Memory B cell (primary cell): ENCODE results near the gene INVS.

Experiments
- ATAC-seq: fragments of 150-1000 bp; cut with Tn5 transposase; 2 replicates; pipeline ENCODE4 v1.10.0; 2021; ENCODE audit warnings: low read depth, mild to moderate bottlenecking, moderate library complexity
- DNase-seq, 2 donors: peaks; one replicate each; pipeline ENCODE4 v3.0.0; 2022; ENCODE audit warnings: low spot score in 2 of 2
- H3K27ac Mint-ChIP-seq: one replicate; pipeline ENCODE4 v1.8.0; 2022; ENCODE audit warnings: mild to moderate bottlenecking, moderate library complexity, mixed read lengths
- H3K27me3 Mint-ChIP-seq: one replicate; pipeline ENCODE4 v1.8.0; 2022; ENCODE audit warnings: mixed read lengths
- H3K36me3 Mint-ChIP-seq: one replicate; pipeline ENCODE4 v1.8.0; 2022; ENCODE audit warnings: mild to moderate bottlenecking, mixed read lengths
- H3K4me1 Mint-ChIP-seq: one replicate; pipeline ENCODE4 v1.8.0; 2022; ENCODE audit warnings: mixed read lengths
- H3K4me3 Mint-ChIP-seq: one replicate; pipeline ENCODE4 v1.8.0; 2022; ENCODE audit warnings: mild to moderate bottlenecking, moderate library complexity, mixed read lengths
- H3K9me3 Mint-ChIP-seq: one replicate; pipeline ENCODE4 v1.8.0; 2022; ENCODE audit warnings: mixed read lengths

INVS gene

GRCh38 chr9:100267211-100267610, 168.2 kb downstream of the INVS start:
- Mint-ChIP-seq H3K36me3 (peaks cover 26% of the 10 kb centered on the region), H3K27me3 (no peaks in the 10 kb centered on the region)
- no peak for ATAC-seq

GRCh38 chr9:100268271-100268670, 169.2 kb downstream of the INVS start:
- no peak overlapping the region for H3K27ac Mint-ChIP-seq
- H3K9me3 Mint-ChIP-seq, result no peaks in the 10 kb centered on the region
- DNase-seq (no peak), ATAC-seq (no peak)
- H3K27me3 Mint-ChIP-seq, result no peaks in the 10 kb centered on the region
- H3K36me3 Mint-ChIP-seq, result peaks cover 26% of the 10 kb centered on the region
- no peak overlapping the region for H3K4me3 Mint-ChIP-seq
- H3K4me1 Mint-ChIP-seq, result no peaks in the 10 kb centered on the region

More at GRCh38 chr9:100267211-100267610, 168.2 kb downstream of the INVS start:
- no peak overlapping the region for H3K27ac Mint-ChIP-seq
- H3K9me3 Mint-ChIP-seq, result no peaks in the 10 kb centered on the region
- no peaks in the 10 kb centered on the region for H3K4me1 Mint-ChIP-seq
- no peak overlapping the region for H3K4me3 Mint-ChIP-seq
- DNase-seq, result no peak

- H3K4me3 Mint-ChIP-seq, result no peak overlapping the region
- ATAC-seq (no peak), DNase-seq (no peak)
- H3K4me1 Mint-ChIP-seq, result no peaks in the 10 kb centered on the region
- H3K9me3 Mint-ChIP-seq, result no peaks in the 10 kb centered on the region
- peaks cover 21% of the 10 kb centered on the region for H3K36me3 Mint-ChIP-seq
- peak overlapping the region; percentile 67 for H3K27ac Mint-ChIP-seq
- H3K27me3 Mint-ChIP-seq, result no peaks in the 10 kb centered on the region
These were observed 170.6 kb downstream of the INVS start for GRCh38 chr9:100269656-100270055.

GRCh38 chr9:100277166-100277979, 178.3 kb downstream of the INVS start:
- no peak overlapping the region for H3K4me3 Mint-ChIP-seq
- H3K36me3 Mint-ChIP-seq, result peaks cover 35% of the 10 kb centered on the region
- no peaks in the 10 kb centered on the region for H3K9me3 Mint-ChIP-seq
- no peaks in the 10 kb centered on the region for H3K27me3 Mint-ChIP-seq
- no peak for DNase-seq
- peak overlapping the region; percentile 45 for H3K27ac Mint-ChIP-seq
- H3K4me1 Mint-ChIP-seq, result no peaks in the 10 kb centered on the region
- ATAC-seq, result no peak

- Mint-ChIP-seq H3K4me3 (no peak overlapping the region), H3K36me3 (peaks cover 44% of the 10 kb centered on the region), H3K9me3 (peaks cover 10% of the 10 kb centered on the region), H3K4me1 (no peaks in the 10 kb centered on the region), H3K27ac (no peak overlapping the region), H3K27me3 (no peaks in the 10 kb centered on the region)
- DNase-seq (no peak), ATAC-seq (no peak)
These were observed 182.0 kb downstream of the INVS start for GRCh38 chr9:100281066-100281465.

GRCh38 chr9:100281676-100282387, 182.8 kb downstream of the INVS start:
- peaks cover 45% of the 10 kb centered on the region for H3K36me3 Mint-ChIP-seq
- ATAC-seq (no peak), DNase-seq (no peak)
- no peak overlapping the region for H3K27ac Mint-ChIP-seq
- no peaks in the 10 kb centered on the region for H3K27me3 Mint-ChIP-seq
- peaks cover 10% of the 10 kb centered on the region for H3K9me3 Mint-ChIP-seq
- H3K4me1 Mint-ChIP-seq, result no peaks in the 10 kb centered on the region
- no peak overlapping the region for H3K4me3 Mint-ChIP-seq

GRCh38 chr9:100282388-100282719, 183.3 kb downstream of the INVS start:
- Mint-ChIP-seq H3K27ac (no peak overlapping the region), H3K9me3 (peaks cover 10% of the 10 kb centered on the region), H3K4me3 (no peak overlapping the region), H3K36me3 (peaks cover 44% of the 10 kb centered on the region), H3K4me1 (no peaks in the 10 kb centered on the region), H3K27me3 (no peaks in the 10 kb centered on the region)
- DNase-seq (no peak), ATAC-seq (no peak)

GRCh38 chr9:100284247-100284646, 185.2 kb downstream of the INVS start:
- Mint-ChIP-seq H3K27ac (no peak overlapping the region), H3K9me3 (peaks cover 14% of the 10 kb centered on the region), H3K4me3 (no peak overlapping the region), H3K36me3 (peaks cover 52% of the 10 kb centered on the region), H3K4me1 (no peaks in the 10 kb centered on the region), H3K27me3 (no peaks in the 10 kb centered on the region)
- DNase-seq (no peak), ATAC-seq (no peak)

GRCh38 chr9:100285080-100285479, 186.0 kb downstream of the INVS start:
- DNase-seq, result no peak
- Mint-ChIP-seq H3K9me3 (peaks cover 16% of the 10 kb centered on the region), H3K4me1 (no peaks in the 10 kb centered on the region), H3K27ac (no peak overlapping the region), H3K36me3 (peaks cover 53% of the 10 kb centered on the region), H3K27me3 (no peaks in the 10 kb centered on the region), H3K4me3 (no peak overlapping the region)
- no peak for ATAC-seq

GRCh38 chr9:100285601-100286000, 186.6 kb downstream of the INVS start:
- H3K9me3 Mint-ChIP-seq, result peaks cover 16% of the 10 kb centered on the region
- H3K36me3 Mint-ChIP-seq, result peaks cover 52% of the 10 kb centered on the region
- DNase-seq, result no peak
- H3K27ac Mint-ChIP-seq, result no peak overlapping the region
- H3K4me1 Mint-ChIP-seq, result no peaks in the 10 kb centered on the region
- no peaks in the 10 kb centered on the region for H3K27me3 Mint-ChIP-seq
- no peak for ATAC-seq
- no peak overlapping the region for H3K4me3 Mint-ChIP-seq

- peaks cover 16% of the 10 kb centered on the region for H3K9me3 Mint-ChIP-seq
- no peak overlapping the region for H3K27ac Mint-ChIP-seq
- DNase-seq, result no peak
These were observed 187.2 kb downstream of the INVS start for GRCh38 chr9:100286257-100286656.

GRCh38 chr9:100287186-100287585, 188.1 kb downstream of the INVS start:
- Mint-ChIP-seq H3K27me3 (no peaks in the 10 kb centered on the region), H3K4me1 (no peaks in the 10 kb centered on the region), H3K4me3 (no peak overlapping the region), H3K27ac (no peak overlapping the region), H3K36me3 (peaks cover 62% of the 10 kb centered on the region), H3K9me3 (peaks cover 16% of the 10 kb centered on the region)
- no peak for ATAC-seq
- DNase-seq, result no peak

More at GRCh38 chr9:100286257-100286656, 187.2 kb downstream of the INVS start:
- ATAC-seq, result no peak
- H3K36me3 Mint-ChIP-seq, result peaks cover 53% of the 10 kb centered on the region
- H3K4me3 Mint-ChIP-seq, result no peak overlapping the region
- H3K27me3 Mint-ChIP-seq, result no peaks in the 10 kb centered on the region
- no peaks in the 10 kb centered on the region for H3K4me1 Mint-ChIP-seq

GRCh38 chr9:100290714-100291113, 191.7 kb downstream of the INVS start:
- DNase-seq, result no peak
- H3K4me1 Mint-ChIP-seq, result no peaks in the 10 kb centered on the region
- H3K9me3 Mint-ChIP-seq, result peaks cover 6% of the 10 kb centered on the region
- no peak overlapping the region for H3K27ac Mint-ChIP-seq
- no peaks in the 10 kb centered on the region for H3K27me3 Mint-ChIP-seq
- no peak for ATAC-seq
- H3K36me3 Mint-ChIP-seq, result peaks cover 61% of the 10 kb centered on the region
- no peak overlapping the region for H3K4me3 Mint-ChIP-seq

GRCh38 chr9:100292414-100292813, 193.4 kb downstream of the INVS start:
- no peak overlapping the region for H3K27ac Mint-ChIP-seq
- DNase-seq (no peak), ATAC-seq (no peak)
- no peak overlapping the region for H3K4me3 Mint-ChIP-seq
- H3K9me3 Mint-ChIP-seq, result peaks cover 5% of the 10 kb centered on the region
- H3K27me3 Mint-ChIP-seq, result no peaks in the 10 kb centered on the region
- H3K4me1 Mint-ChIP-seq, result no peaks in the 10 kb centered on the region
- peaks cover 50% of the 10 kb centered on the region for H3K36me3 Mint-ChIP-seq
